HG02870 (cell line): ENCODE measurements around the gene FZR1.
A peak's percentile ranks its signal among the peaks of the same experiment; 100 is the strongest.
"Not testable (repeated sequence)": the region's sequence is repeated elsewhere in the genome, so short reads cannot be mapped to it uniquely, and the experiment has no call there.

Source experiments
- ATAC-seq: cut with Tn5 transposase; IDR thresholded peaks from one replicate; pipeline ENCODE4 v1.9.1; 2021; ENCODE audit warnings: mild to moderate bottlenecking, moderate library complexity; ENCODE audit not compliant: unreplicated experiment

The FZR1 gene

GRCh38 chr19:3565139-3565538 is 59.0 kb downstream of the FZR1 start:
- ATAC-seq: no peak

GRCh38 chr19:3570042-3570441 is 63.9 kb downstream of the FZR1 start:
- ATAC-seq: not testable (repeated sequence)

DNA sequence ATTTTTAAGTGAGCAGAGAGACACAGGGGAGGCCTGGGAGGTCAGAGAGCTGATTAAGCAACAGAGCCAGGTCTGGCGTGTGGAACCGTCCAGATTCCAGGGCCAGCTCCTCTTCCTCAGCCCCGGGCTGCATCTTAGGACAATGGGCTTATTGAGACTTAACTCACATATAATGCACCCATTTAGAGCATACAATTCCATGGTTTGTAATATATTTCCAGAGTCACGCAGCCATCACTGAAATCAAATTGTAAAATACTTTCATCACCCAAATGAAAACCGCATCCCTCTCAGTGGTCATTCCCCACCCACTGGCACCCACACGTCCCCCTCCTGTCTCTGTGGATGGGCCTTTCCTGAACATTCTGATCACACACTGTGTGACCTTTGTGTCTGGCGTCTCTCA is 64.5 kb downstream of the FZR1 start:
- no peak for ATAC-seq

- peak; percentile 91 for ATAC-seq
These were observed 66.2 kb downstream of the FZR1 start for GRCh38 chr19:3572132-3572854.

DNA sequence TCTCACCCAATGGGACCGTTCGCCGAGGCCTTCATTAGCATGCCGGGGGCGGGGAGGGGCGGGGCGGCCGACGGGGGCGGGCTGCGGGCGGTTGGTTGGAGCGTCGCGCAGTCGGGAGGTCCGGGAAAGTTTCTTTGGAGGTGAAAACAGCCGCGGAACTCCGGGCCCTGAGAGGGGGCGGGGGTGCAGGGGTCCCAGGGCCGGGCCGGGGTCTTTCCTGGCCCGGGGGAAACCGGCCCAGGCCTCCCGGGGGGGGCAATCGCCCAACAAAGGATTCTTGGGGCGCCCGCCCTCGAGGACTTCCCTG is 66.7 kb downstream of the FZR1 start, which contains the start of gene HMG20B:
Gene HMG20B, plus strand, starts transcription at position 90 of the 307 bp plus-strand sequence. CDS start 366 bp downstream, outside the sequence.
- ATAC-seq: no peak

GRCh38 chr19:3573162-3573857 is 67.2 kb downstream of the FZR1 start:
- ATAC-seq: no peak

DNA sequence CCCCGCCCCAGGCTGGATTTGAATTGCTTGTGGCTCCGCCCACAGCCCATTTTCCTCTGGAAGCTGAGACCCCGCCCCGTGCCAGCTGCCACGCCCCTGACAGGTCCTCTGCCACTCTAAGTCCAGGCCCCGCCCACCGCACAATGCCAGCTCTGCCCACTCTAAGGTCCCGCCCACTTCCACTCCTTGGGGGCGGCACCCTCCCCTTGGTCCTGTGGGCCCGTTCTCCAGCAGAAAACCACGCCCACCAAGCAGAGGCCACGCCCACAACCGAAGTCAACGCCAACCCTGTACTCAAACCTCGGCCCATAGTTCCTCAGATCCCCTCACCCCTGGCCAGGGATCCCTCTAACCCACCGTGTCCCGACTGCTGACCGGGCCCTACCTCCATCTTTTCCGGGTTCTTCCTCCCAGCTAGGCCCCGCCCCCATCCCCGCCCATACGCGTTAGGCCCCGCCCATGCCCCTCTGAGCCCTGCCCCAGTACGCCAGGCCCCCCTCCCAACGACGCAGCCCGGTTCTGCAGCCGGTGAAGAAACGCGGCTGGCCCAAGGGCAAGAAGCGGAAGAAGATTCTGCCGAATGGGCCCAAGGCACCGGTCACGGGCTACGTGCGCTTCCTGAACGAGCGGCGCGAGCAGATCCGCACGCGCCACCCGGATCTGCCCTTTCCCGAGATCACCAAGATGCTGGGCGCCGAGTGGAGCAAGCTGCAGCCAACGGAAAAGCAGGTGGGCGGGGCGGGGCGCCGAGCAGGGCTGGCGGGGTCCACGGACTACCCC is 67.9 kb downstream of the FZR1 start:
- ATAC-seq: no peak

DNA sequence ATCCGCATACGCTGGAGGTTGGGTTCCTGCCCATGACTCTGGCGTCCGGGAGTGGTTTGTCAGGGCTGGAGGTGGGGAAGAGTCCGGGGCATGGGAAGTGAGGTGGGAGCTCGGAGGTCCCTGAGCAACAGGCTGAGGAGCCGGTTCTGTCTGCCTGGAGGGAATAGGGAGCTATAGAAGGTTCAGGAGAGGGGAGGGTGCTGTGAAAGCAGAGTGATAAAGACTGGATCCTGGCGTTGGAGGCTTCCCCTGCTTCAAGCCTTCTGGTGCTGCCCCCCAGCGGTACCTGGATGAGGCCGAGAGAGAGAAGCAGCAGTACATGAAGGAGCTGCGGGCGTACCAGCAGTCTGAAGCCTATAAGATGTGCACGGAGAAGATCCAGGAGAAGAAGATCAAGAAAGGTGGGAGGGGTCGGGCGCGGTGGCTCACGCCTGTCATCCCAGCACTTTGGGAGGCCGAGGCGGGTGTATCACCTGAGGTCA is 69.2 kb downstream of the FZR1 start:
- ATAC-seq: no peak

GRCh38 chr19:3575949-3576673 is 70.0 kb downstream of the FZR1 start:
- ATAC-seq: no peak

DNA sequence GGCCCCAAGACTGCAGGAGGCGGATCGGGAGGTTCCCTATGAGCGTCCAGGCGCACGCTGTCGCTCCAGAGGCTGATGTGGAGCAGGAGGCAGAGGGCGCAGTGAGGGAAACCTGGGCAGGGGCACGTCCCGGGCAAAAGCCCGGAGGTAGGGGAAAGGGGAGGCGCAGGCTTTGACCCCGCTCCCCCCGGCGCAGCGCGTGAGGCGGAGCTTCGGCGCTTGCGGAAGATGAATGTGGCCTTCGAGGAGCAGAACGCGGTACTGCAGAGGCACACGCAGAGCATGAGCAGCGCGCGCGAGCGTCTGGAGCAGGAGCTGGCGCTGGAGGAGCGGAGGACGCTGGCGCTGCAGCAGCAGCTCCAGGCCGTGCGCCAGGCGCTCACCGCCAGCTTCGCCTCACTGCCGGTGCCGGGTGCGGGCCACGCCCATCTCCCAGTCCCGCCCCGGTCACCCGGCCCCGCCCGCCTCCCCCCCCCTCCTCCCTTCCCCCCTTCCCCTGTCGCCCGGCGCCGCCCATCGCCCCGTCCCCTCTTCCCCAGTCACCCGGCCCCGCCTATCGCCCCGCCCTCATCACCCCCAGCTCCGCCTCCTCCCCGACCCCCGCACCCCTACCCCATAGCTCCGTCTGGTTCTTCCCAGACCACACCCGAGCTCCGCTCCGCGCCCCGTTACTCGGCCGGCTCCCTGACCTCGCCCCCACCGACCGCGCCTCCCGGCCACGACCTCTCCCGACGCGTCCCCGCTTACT is 70.8 kb downstream of the FZR1 start:
- ATAC-seq: no peak

DNA sequence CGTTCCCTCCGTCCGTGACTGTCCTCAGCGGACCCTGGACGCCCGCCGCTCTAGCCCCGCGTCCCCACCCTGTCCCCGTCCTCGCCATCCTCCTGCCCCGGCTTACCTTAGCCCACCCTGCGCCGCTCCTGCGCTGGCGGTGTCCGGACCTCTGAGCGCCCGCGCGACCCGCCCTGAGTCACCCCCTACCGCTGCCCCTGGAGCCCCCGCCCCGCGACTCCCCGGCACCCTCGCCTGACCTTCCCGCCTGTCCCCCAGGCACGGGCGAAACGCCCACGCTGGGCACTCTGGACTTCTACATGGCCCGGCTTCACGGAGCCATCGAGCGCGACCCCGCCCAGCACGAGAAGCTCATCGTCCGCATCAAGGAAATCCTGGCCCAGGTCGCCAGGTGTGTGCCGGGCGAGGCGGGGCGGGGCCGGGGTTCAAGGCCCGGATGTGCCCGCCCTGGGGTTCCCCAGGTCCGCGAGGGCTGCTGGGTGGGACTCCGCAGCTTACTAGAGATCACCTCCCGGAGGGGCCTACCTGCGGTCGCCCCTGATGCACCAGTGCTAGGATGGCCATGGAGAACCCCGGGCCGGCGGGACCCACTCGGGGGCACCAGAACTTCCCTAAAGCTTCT is 71.7 kb downstream of the FZR1 start:
- no peak for ATAC-seq

GRCh38 chr19:3578390-3578789 is 72.3 kb downstream of the FZR1 start:
- no peak for ATAC-seq

- no peak for ATAC-seq
These were observed 74.2 kb downstream of the FZR1 start for GRCh38 chr19:3580156-3580934.

- ATAC-seq: not testable (repeated sequence)
These were observed 75.7 kb downstream of the FZR1 start for GRCh38 chr19:3581792-3582191.

DNA sequence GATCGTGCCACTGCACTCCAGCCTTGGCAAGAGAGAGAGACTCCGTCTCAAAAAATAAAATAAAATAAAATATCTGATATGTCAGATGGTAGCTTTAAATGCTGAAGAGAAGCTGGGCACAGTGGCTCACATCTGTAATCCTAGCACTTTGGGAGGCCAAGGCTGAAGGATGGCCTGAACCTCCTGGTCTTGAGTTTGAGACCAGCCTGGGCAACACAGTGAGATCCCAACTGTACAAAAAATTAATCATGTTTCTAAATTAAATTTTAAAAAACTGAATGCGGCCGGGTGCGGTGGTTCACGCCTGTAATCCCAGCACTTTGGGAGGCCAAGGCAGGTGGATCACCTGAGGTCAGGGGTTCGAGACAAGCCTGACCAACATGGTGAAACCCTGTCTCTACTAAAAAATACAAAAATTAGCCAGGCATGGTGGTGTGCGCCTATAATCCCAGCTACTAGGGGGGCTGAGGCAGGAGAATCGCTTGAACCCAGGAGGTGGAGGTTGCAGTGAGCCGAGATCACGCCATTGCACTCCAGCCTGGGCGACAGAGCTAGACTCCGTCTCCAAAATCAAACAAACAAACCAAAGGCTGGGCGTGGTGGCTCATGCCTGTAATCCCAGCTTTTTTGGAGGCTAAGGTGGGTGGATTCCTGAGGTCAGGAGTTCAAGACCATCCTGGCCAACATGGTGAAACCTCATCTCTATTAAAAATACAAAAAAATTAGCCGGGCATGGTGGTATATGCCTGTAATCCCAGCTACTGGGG is 78.1 kb downstream of the FZR1 start:
- not testable (repeated sequence) for ATAC-seq

- no peak for ATAC-seq
These were observed 79.4 kb downstream of the FZR1 start, which contains the start of gene GIPC3 for GRCh38 chr19:3585301-3586126. Gene GIPC3 (plus strand): TSS chr19:3585478. CDS start chr19:3585598, 120 bp downstream.

GRCh38 chr19:3586127-3586626 is 80.1 kb downstream of the FZR1 start:
- no peak for ATAC-seq
